GM23248 (cell line): ENCODE measurements around the gene APOL4. TPM values are rescaled to one million over a fixed set of nuclear protein-coding genes. Genes with fewer than 3 reads are reported as not detected.

ENCODE experiments used
- DNase-seq: peaks from one replicate; pipeline ENCODE4 v3.0.0-alpha.2; 2015
- H2AFZ ChIP-seq: fragments of 200-600 bp; sonication (generic); 2 replicates; pipeline ENCODE4 v1.6.1; 2016; ENCODE audit warnings: antibody characterized with exemption
- H3F3A ChIP-seq: fragments of 200-600 bp; sonication (generic); 2 replicates; pipeline ENCODE4 v1.6.1; 2016; ENCODE audit warnings: mild to moderate bottlenecking, antibody characterized with exemption, mixed run types; ENCODE audit not compliant: insufficient read depth
- H3K27ac ChIP-seq: fragments of 200-600 bp; sonication (generic); 2 replicates; pipeline ENCODE4 v1.5.1; 2016; ENCODE audit warnings: mild to moderate bottlenecking
- H3K27me3 ChIP-seq: fragments of 200-600 bp; sonication (generic); replicated peaks from 2 replicates; pipeline ENCODE4 v1.6.1; 2016; ENCODE audit warnings: mild to moderate bottlenecking; ENCODE audit not compliant: insufficient read depth
- H3K36me3 ChIP-seq: fragments of 200-600 bp; sonication (generic); 2 replicates; pipeline ENCODE4 v1.6.1; 2016; ENCODE audit warnings: low read depth, mild to moderate bottlenecking
- H3K4me1 ChIP-seq: fragments of 200-600 bp; sonication (generic); 2 replicates; pipeline ENCODE4 v1.6.1; 2016; ENCODE audit warnings: mild to moderate bottlenecking; ENCODE audit not compliant: insufficient read depth
- H3K4me2 ChIP-seq: fragments of 200-600 bp; sonication (generic); one replicate; pipeline ENCODE4 v1.6.1; 2016; ENCODE audit warnings: mild to moderate bottlenecking; ENCODE audit not compliant: unreplicated experiment
- H3K4me3 ChIP-seq: fragments of 200-600 bp; sonication (generic); 2 replicates; pipeline ENCODE4 v1.5.1; 2016; ENCODE audit warnings: mild to moderate bottlenecking
- H3K79me2 ChIP-seq: fragments of 200-600 bp; sonication (generic); 2 replicates; pipeline ENCODE4 v1.6.1; 2016; ENCODE audit warnings: mild to moderate bottlenecking; ENCODE audit not compliant: insufficient read depth
- H3K9ac ChIP-seq: fragments of 200-600 bp; sonication (generic); 2 replicates; pipeline ENCODE4 v1.6.1; 2016; ENCODE audit warnings: mild to moderate bottlenecking
- H3K9me2 ChIP-seq: fragments of 200-600 bp; sonication (generic); 2 replicates; pipeline ENCODE4 v1.6.1; 2016; ENCODE audit warnings: mixed run types, mild to moderate bottlenecking, moderate library complexity; ENCODE audit not compliant: insufficient read depth
- H3K9me3 ChIP-seq: fragments of 200-600 bp; sonication (generic); one replicate; pipeline ENCODE4 v1.6.1; 2017; ENCODE audit warnings: low read depth
- H4K20me1 ChIP-seq: fragments of 200-600 bp; sonication (generic); 2 replicates; pipeline ENCODE4 v1.6.0; 2016; ENCODE audit not compliant: insufficient read depth
- EZH2 ChIP-seq: fragments of 200-600 bp; sonication (generic); IDR thresholded peaks from 2 replicates; pipeline ENCODE4 v1.6.1; 2018; ENCODE audit warnings: antibody characterized with exemption, mild to moderate bottlenecking; ENCODE audit not compliant: insufficient read depth, poor library complexity, severe bottlenecking
- EZH2phosphoT487 ChIP-seq: fragments of 200-600 bp; sonication (generic); IDR thresholded peaks from 2 replicates; pipeline ENCODE4 v1.6.1; 2018; ENCODE audit warnings: antibody characterized with exemption, moderate library complexity, mild to moderate bottlenecking, low read depth; ENCODE audit not compliant: insufficient read depth
- WGBS, 2 experiments: methylation state at CpG; one replicate each; pipeline ENCODE4 v1.1.6; 2015 to 2017; ENCODE audit warnings: low lambda C conversion rate in 2 of 2, low coverage in 1 of 2; ENCODE audit errors: missing lambda C conversion rate in 2 of 2; 5-methylcytosine and 5-hydroxymethylcytosine counted together
- in situ Hi-C: fragments of 300-500 bp; cut with MboI; formaldehyde crosslinking; loops from 2 replicates; pipeline ENCODE4 v1.15.0; 2020
- polyA plus RNA-seq: library from polyadenylated mRNA; unstranded; fragments of >200 nt; fragmentation: Nextera tagmentation; extraction: Ambion mirVana; gene quantifications from 2 replicates; pipeline ENCODE4 v1.2.1, GENCODE V29; 2016
- total RNA-seq: library from RNA; depleted of rRNA; stranded (reverse); fragments of >200 nt; shearing (Covaris generic); gene quantifications from 2 replicates; pipeline ENCODE4 v1.2.3, GENCODE V29; 2014

The APOL4 gene
- total and polyA plus RNA-seq, 2 experiments from 2014 or later = not detected

GRCh38 chr22:36149441-36149840 is 52.2 kb downstream of the APOL4 start:
- peak; percentile 62 for DNase-seq

GRCh38 chr22:36148411-36148810 is 53.2 kb downstream of the APOL4 start:
- no peak for DNase-seq
- Histone ChIP-seq H3F3A (peaks cover 8% of the 10 kb centered on the region; the same call in 1 of the 2 replicates), H3K9ac (no peak overlapping the region), H3K27me3 (no peaks in the 10 kb centered on the region), H3K9me3 (no peaks in the 10 kb centered on the region), H3K79me2 (no peaks in the 10 kb centered on the region), H3K4me3 (no peak overlapping the region), H3K4me1 (peaks cover 12% of the 10 kb centered on the region), H2AFZ (no peak overlapping the region), H3K36me3 (no peaks in the 10 kb centered on the region), H3K4me2 (no peak overlapping the region), H4K20me1 (no peaks in the 10 kb centered on the region), H3K9me2 (no peaks in the 10 kb centered on the region), H3K27ac (no peak overlapping the region)
- in situ Hi-C loops = loop anchor here (5.0 kb wide), 1 partner anchor 34 kb away; no protein-coding TSS in a partner anchor
- WGBS, 2 experiments = 81% methylated on average over 7 to 8 of the region's 8 CpGs
- no peak for TF ChIP-seq EZH2phosphoT487
- TF ChIP-seq EZH2 = no peak

More at GRCh38 chr22:36149441-36149840, 52.2 kb downstream of the APOL4 start:
- 10 to 14% methylated on average over 4 of the region's 4 CpGs for WGBS, 2 experiments
- Histone ChIP-seq H3K4me3 (no peak overlapping the region), H3K79me2 (no peaks in the 10 kb centered on the region), H3K36me3 (no peaks in the 10 kb centered on the region), H3K9me3 (no peaks in the 10 kb centered on the region), H3F3A (peaks cover 8% of the 10 kb centered on the region; the same call in 1 of the 2 replicates), H3K4me2 (no peak overlapping the region), H3K27me3 (no peaks in the 10 kb centered on the region), H3K9me2 (no peaks in the 10 kb centered on the region), H3K9ac (no peak overlapping the region), H4K20me1 (no peaks in the 10 kb centered on the region), H3K27ac (no peak overlapping the region), H2AFZ (no peak overlapping the region), H3K4me1 (peaks cover 12% of the 10 kb centered on the region)
- in situ Hi-C loops = loop anchor here (5.0 kb wide), 1 partner anchor 33 kb away; no protein-coding TSS in a partner anchor
- TF ChIP-seq EZH2phosphoT487 (no peak), EZH2 (no peak)

- TF ChIP-seq EZH2 (no peak), EZH2phosphoT487 (no peak)
- in situ Hi-C loops = loop anchor here (5.0 kb wide), 1 partner anchor 35 kb away; no protein-coding TSS in a partner anchor
Measured at GRCh38 chr22:36147196-36147791, 54.3 kb downstream of the APOL4 start.

GRCh38 chr22:36145881-36146280 is 55.7 kb downstream of the APOL4 start:
- WGBS, 2 experiments = 11 to 21% methylated on average over 2 to 4 of the region's 4 CpGs
- no peaks in the 10 kb centered on the region for H4K20me1 ChIP-seq
- in situ Hi-C loops = loop anchor here (5.0 kb wide), 1 partner anchor 36 kb away; no protein-coding TSS in a partner anchor
- H3K27ac ChIP-seq = peak overlapping the region; percentile 16; the same call in 1 of the 2 replicates
- H2AFZ ChIP-seq = peak overlapping the region; percentile 76
- H3K79me2 ChIP-seq = no peaks in the 10 kb centered on the region
- no peak overlapping the region for H3K4me3 ChIP-seq
- H3K9me2 ChIP-seq = no peaks in the 10 kb centered on the region
- H3K4me1 ChIP-seq = peaks cover 9% of the 10 kb centered on the region
- no peak overlapping the region for H3K4me2 ChIP-seq
- DNase-seq = peak; percentile 71
- H3F3A ChIP-seq = peaks cover 4% of the 10 kb centered on the region; the same call in 1 of the 2 replicates
- H3K9ac ChIP-seq = peak overlapping the region; percentile 25; the same call in 1 of the 2 replicates
- TF ChIP-seq EZH2 = no peak
- no peak for TF ChIP-seq EZH2phosphoT487
- no peaks in the 10 kb centered on the region for H3K27me3 ChIP-seq
- H3K36me3 ChIP-seq = no peaks in the 10 kb centered on the region
- H3K9me3 ChIP-seq = no peaks in the 10 kb centered on the region

More at GRCh38 chr22:36147196-36147791, 54.3 kb downstream of the APOL4 start:
- Histone ChIP-seq H3K4me1 (peaks cover 12% of the 10 kb centered on the region), H3K27me3 (no peaks in the 10 kb centered on the region), H3K36me3 (no peaks in the 10 kb centered on the region), H3K9me2 (no peaks in the 10 kb centered on the region), H3F3A (peaks cover 8% of the 10 kb centered on the region; the same call in 1 of the 2 replicates), H3K9me3 (no peaks in the 10 kb centered on the region), H3K9ac (no peak overlapping the region), H2AFZ (no peak overlapping the region), H3K4me2 (no peak overlapping the region), H3K27ac (no peak overlapping the region), H3K79me2 (no peaks in the 10 kb centered on the region), H4K20me1 (no peaks in the 10 kb centered on the region), H3K4me3 (no peak overlapping the region)
- WGBS, 2 experiments = 73 to 75% methylated on average over 8 of the region's 8 CpGs
- no peak for DNase-seq
